Right atrium auricular region (tissue), 2 donors: Measurements from ENCODE around the gene REST. TPM values are rescaled to one million over a fixed set of nuclear protein-coding genes. Genes with fewer than 3 reads are reported as not detected.

Experiments
- DNase-seq: peaks from one replicate; pipeline ENCODE4 v3.0.0-alpha.2; 2019; ENCODE audit warnings: low spot score
- H3K27ac ChIP-seq, 2 donors: fragments of 200-600 bp; sonication (generic); 1 replicate in 1 of 2; 2 replicates in 1 of 2; pipeline ENCODE4 v1.5.1; 2016 to 2019
- H3K27me3 ChIP-seq, 2 donors: fragments of 200-600 bp; sonication (generic); one replicate each; pipeline versions ENCODE4 v1.5.1 to v1.6.0; 2017 to 2019
- H3K36me3 ChIP-seq: fragments of 200-600 bp; sonication (generic); one replicate; pipeline ENCODE4 v1.5.1; 2016
- H3K4me1 ChIP-seq, 2 donors: fragments of 200-600 bp; sonication (generic); one replicate each; pipeline versions ENCODE4 v1.5.1 to v1.6.0; 2017 to 2019
- H3K4me3 ChIP-seq, 2 donors: fragments of 200-600 bp; sonication (generic); 1 replicate in 1 of 2; 2 replicates in 1 of 2; pipeline ENCODE4 v1.5.1; 2017 to 2019; ENCODE audit warnings: mild to moderate bottlenecking in 1 of 2, moderate library complexity in 1 of 2
- H3K9me3 ChIP-seq, 2 donors: fragments of 200-600 bp; sonication (generic); one replicate each; pipeline ENCODE4 v1.5.1; 2019
- CTCF ChIP-seq, 2 donors: fragments of 200-600 bp; sonication (generic); IDR thresholded peaks; one replicate each; pipeline ENCODE4 v1.5.1; 2019; ENCODE audit warnings: antibody characterized with exemption in 2 of 2
- total RNA-seq, 2 donors: library from RNA; depleted of rRNA; stranded (reverse); fragments of >200 nt; gene quantifications; one replicate each; pipeline ENCODE4 v1.1.0, GENCODE V29; 2016

REST gene
- total RNA-seq, 2 donors from 2014 or later: 25.4 to 27.8 TPM

GRCh38 chr4:56979421-56980072 is 71.8 kb downstream of the REST start:
- H3K27ac ChIP-seq: peak overlapping the region; percentile 92 to 95
- H3K9me3 ChIP-seq: no peaks in the 10 kb centered on the region
- H3K4me3 ChIP-seq: peak overlapping the region; percentile 82 to 98
- no peaks in the 10 kb centered on the region for H3K27me3 ChIP-seq
- TF ChIP-seq CTCF (IDR thresholded peaks at IDR 0.05): no peak
- H3K4me1 ChIP-seq: peaks cover 0 to 62% of the 10 kb centered on the region in 2 donors
- no peak for DNase-seq
- peaks cover under 1% of the 10 kb centered on the region for H3K36me3 ChIP-seq

GRCh38 chr4:56981795-56982201 is 74.1 kb downstream of the REST start:
- TF ChIP-seq CTCF (IDR thresholded peaks at IDR 0.05): no peak
- Histone ChIP-seq H3K27me3 (no peaks in the 10 kb centered on the region), H3K9me3 (no peaks in the 10 kb centered on the region), H3K4me1 (peaks cover 0 to 46% of the 10 kb centered on the region in 2 donors), H3K4me3 (no peak overlapping the region), H3K27ac (peak overlapping the region in 1 of 2 donors; percentile 12), H3K36me3 (peaks cover 7% of the 10 kb centered on the region)
- DNase-seq: no peak

- H3K9me3 ChIP-seq: no peaks in the 10 kb centered on the region
- DNase-seq: no peak
- peaks cover 0 to 29% of the 10 kb centered on the region in 2 donors for H3K4me1 ChIP-seq
- peaks cover 29% of the 10 kb centered on the region for H3K36me3 ChIP-seq
- no peak overlapping the region for H3K27ac ChIP-seq
- H3K4me3 ChIP-seq: no peak overlapping the region
- no peaks in the 10 kb centered on the region for H3K27me3 ChIP-seq
- no peak for TF ChIP-seq CTCF (IDR thresholded peaks at IDR 0.05)
Measured at GRCh38 chr4:56986192-56986591, 78.5 kb downstream of the REST start.

- peaks cover 37% of the 10 kb centered on the region for H3K36me3 ChIP-seq
- TF ChIP-seq CTCF (IDR thresholded peaks at IDR 0.05): no peak
- peaks cover 0 to 23% of the 10 kb centered on the region in 2 donors for H3K4me1 ChIP-seq
- no peak overlapping the region for H3K27ac ChIP-seq
- no peak overlapping the region for H3K4me3 ChIP-seq
- H3K9me3 ChIP-seq: no peaks in the 10 kb centered on the region
- H3K27me3 ChIP-seq: no peaks in the 10 kb centered on the region
- DNase-seq: no peak
Measured at GRCh38 chr4:56986952-56987351, 79.3 kb downstream of the REST start.

- no peak for TF ChIP-seq CTCF (IDR thresholded peaks at IDR 0.05)
- Histone ChIP-seq H3K27me3 (no peaks in the 10 kb centered on the region), H3K9me3 (no peaks in the 10 kb centered on the region), H3K4me3 (no peak overlapping the region), H3K27ac (no peak overlapping the region), H3K4me1 (peaks cover 0 to 7% of the 10 kb centered on the region in 2 donors), H3K36me3 (peaks cover 57% of the 10 kb centered on the region)
- DNase-seq: no peak
Measured at GRCh38 chr4:56990109-56990905, 82.6 kb downstream of the REST start.
